HL-60 (cell line): ENCODE measurements around the gene GRIN3A.

Source experiments
- CTCF ChIP-seq: IDR thresholded peaks from one replicate; pipeline ENCODE4 v1.5.1; 2011; ENCODE audit warnings: low read length, control low read depth, inconsistent platforms; ENCODE audit not compliant: insufficient read depth
- GABPA ChIP-seq: IDR thresholded peaks from 2 replicates; pipeline ENCODE4 v1.6.1; 2012; ENCODE audit warnings: low read depth
- POLR2AphosphoS5 ChIP-seq: IDR thresholded peaks from 2 replicates; pipeline ENCODE4 v1.6.1; 2012; ENCODE audit warnings: low read depth
- REST ChIP-seq: IDR thresholded peaks from 2 replicates; pipeline ENCODE4 v1.6.1; 2012; ENCODE audit warnings: low read depth; ENCODE audit not compliant: insufficient replicate concordance

GRCh38 chr9:101737705-101738565 is 512 bp downstream of the GRIN3A start:
- no peak for TF ChIP-seq CTCF
- no peak for TF ChIP-seq POLR2AphosphoS5
- TF ChIP-seq REST = no peak
- no peak for TF ChIP-seq GABPA
